Cerebellar cortex (tissue), 1 donor: ENCODE data around the gene GRIK1.
"Not testable (repeated sequence)": the region's sequence is repeated elsewhere in the genome, so short reads cannot be mapped to it uniquely, and the experiment has no call there.

Experiments
- DNase-seq: peaks from one replicate; pipeline ENCODE4 v3.0.0-alpha.2; 2015; ENCODE audit warnings: low spot score

The GRIK1 gene

GRCh38 chr21:29939924-29940275, at the start of gene GRIK1:
Gene GRIK1, minus strand, starts transcription at chr21:29939996.
- no peak for DNase-seq

GRCh38 chr21:29987762-29988161, 48.0 kb upstream of the GRIK1 start:
- no peak for DNase-seq

GRCh38 chr21:29985866-29986265, 46.1 kb upstream of the GRIK1 start:
- no peak for DNase-seq

- DNase-seq: no peak
These were observed 39.2 kb upstream of the GRIK1 start for GRCh38 chr21:29979043-29979442.

- no peak for DNase-seq
These were observed 36.0 kb upstream of the GRIK1 start for GRCh38 chr21:29975776-29976175.

- no peak for DNase-seq
These were observed 33.5 kb upstream of the GRIK1 start for GRCh38 chr21:29973258-29973657.

- no peak for DNase-seq
These were observed 21.7 kb upstream of the GRIK1 start for GRCh38 chr21:29961291-29962027.

GRCh38 chr21:29958551-29958950, 18.8 kb upstream of the GRIK1 start:
- DNase-seq: no peak

- DNase-seq: not testable (repeated sequence)
These were observed 18.2 kb upstream of the GRIK1 start for GRCh38 chr21:29958035-29958434.

- DNase-seq: no peak
These were observed 13.9 kb upstream of the GRIK1 start for GRCh38 chr21:29953690-29954089.

- DNase-seq: no peak
These were observed 13.3 kb upstream of the GRIK1 start for GRCh38 chr21:29953072-29953471.

- DNase-seq: no peak
These were observed 12.1 kb upstream of the GRIK1 start for GRCh38 chr21:29951911-29952310.

GRCh38 chr21:29949991-29950390, 10.2 kb upstream of the GRIK1 start:
- no peak for DNase-seq

GRCh38 chr21:29947119-29947518, 7.3 kb upstream of the GRIK1 start:
- DNase-seq: no peak

- no peak for DNase-seq
These were observed 4.1 kb upstream of the GRIK1 start for GRCh38 chr21:29943885-29944284.

GRCh38 chr21:29942034-29942433, 2.2 kb upstream of the GRIK1 start:
- no peak for DNase-seq

- DNase-seq: no peak
These were observed 1.2 kb upstream of the GRIK1 start for GRCh38 chr21:29940991-29941390.

- DNase-seq: no peak
These were observed 565 bp upstream of the GRIK1 start for GRCh38 chr21:29940361-29940760.

GRCh38 chr21:29939104-29939923, 482 bp downstream of the GRIK1 start:
- DNase-seq: peak; percentile 27

GRCh38 chr21:29938776-29939103, 1.1 kb downstream of the GRIK1 start:
- DNase-seq: no peak

GRCh38 chr21:29933088-29933487, 6.7 kb downstream of the GRIK1 start:
- DNase-seq: no peak

GRCh38 chr21:29928537-29928936, 11.3 kb downstream of the GRIK1 start:
- no peak for DNase-seq

GRCh38 chr21:29920938-29921337, 18.9 kb downstream of the GRIK1 start:
- DNase-seq: no peak

- DNase-seq: no peak
These were observed 25.5 kb downstream of the GRIK1 start for GRCh38 chr21:29914326-29914725.
